GM12878 (cell line): ENCODE data around the gene VCAM1. TPM values are rescaled to one million over a fixed set of nuclear protein-coding genes. Genes with fewer than 3 reads are reported as not detected.

Source experiments
- ATAC-seq: fragments of 200-7000 bp; cut with Tn5 transposase; 3 replicates; pipeline ENCODE4 v1.9.1; 2020; ENCODE audit warnings: mild to moderate bottlenecking, moderate library complexity
- BruUV-seq: library from RNA; stranded (reverse); fragments of 400-500 nt; replicated peaks from 2 replicates; lab custom pipeline; 2021; lab: Mats Ljungman, UMichigan
- CTCF ChIA-PET: fragments of 300-600 bp; sonication (Branson Sonifier 250); formaldehyde crosslinking; extraction: SDS; loops from one replicate; lab custom pipeline; 2021; ENCODE audit warnings: inconsistent platforms; lab: Yijun Ruan, JAX
- POLR2A ChIA-PET: fragments of 350-600 bp; formaldehyde crosslinking; extraction: SDS; loops from one replicate; lab custom pipeline; 2021; ENCODE audit warnings: inconsistent platforms; lab: Charles Lee
- RAD21 ChIA-PET: fragments of 300-600 bp; sonication (Branson Sonifier 250); formaldehyde crosslinking; loops from one replicate; lab custom pipeline; 2023; ENCODE audit warnings: antibody characterized with exemption; ENCODE audit not compliant: unreplicated experiment; lab: Charles Lee
- SMC1A ChIA-PET: fragments of 300-600 bp; sonication (Branson Sonifier 250); formaldehyde crosslinking; loops from one replicate; lab custom pipeline; 2023; ENCODE audit not compliant: unreplicated experiment, uncharacterized antibody; lab: Charles Lee
- DNase-seq: peaks from one replicate; pipeline ENCODE4 v3.0.0-alpha.2; 2011; ENCODE audit warnings: low read depth, low spot score
- FAIRE-seq: peaks from 3 replicates; lab custom pipeline; 2011; peaks lifted over from hg19 to GRCh38; lab: Jason Lieb, UNC
- H2AFZ ChIP-seq: 2 replicates; pipeline ENCODE4 v1.6.0; 2011; ENCODE audit warnings: low read depth, low read length, control low read depth; ENCODE audit not compliant: control insufficient read depth
- H3K27ac ChIP-seq: 2 replicates; pipeline ENCODE4 v1.5.1; 2011; ENCODE audit warnings: control low read depth; ENCODE audit not compliant: control insufficient read depth, insufficient read depth
- H3K27me3 ChIP-seq, 2 experiments: replicated peaks in 1 of 2; 2 replicates each; pipeline versions ENCODE4 v1.6.0 to v1.6.1; 2011; ENCODE audit warnings: low read length in 1 of 2; ENCODE audit not compliant: control insufficient read depth in 2 of 2, insufficient read depth in 2 of 2
- H3K36me3 ChIP-seq, 2 experiments: 2 replicates each; pipeline ENCODE4 v1.5.1; 2011; ENCODE audit warnings: low read length in 1 of 2; ENCODE audit not compliant: control insufficient read depth in 2 of 2, insufficient read depth in 2 of 2
- H3K4me1 ChIP-seq: 2 replicates; pipeline ENCODE4 v1.6.1; 2011; ENCODE audit warnings: mild to moderate bottlenecking, low read length, moderate library complexity, mixed read lengths; ENCODE audit not compliant: control insufficient read depth, insufficient read depth
- H3K4me2 ChIP-seq: 2 replicates; pipeline ENCODE4 v1.6.0; 2011; ENCODE audit warnings: control low read depth; ENCODE audit not compliant: control insufficient read depth, insufficient read depth
- H3K4me3 ChIP-seq: fragments of 200-600 bp; sonication (generic); 2 replicates; pipeline ENCODE4 v1.5.1; 2016
- H3K79me2 ChIP-seq: 2 replicates; pipeline ENCODE4 v1.6.0; 2011; ENCODE audit warnings: low read length; ENCODE audit not compliant: control insufficient read depth, insufficient read depth
- H3K9ac ChIP-seq: 2 replicates; pipeline ENCODE4 v1.8.0; 2011; ENCODE audit warnings: low read length, control low read depth, mixed read lengths; ENCODE audit not compliant: control insufficient read depth, insufficient read depth
- H3K9me3 ChIP-seq: replicated peaks from 3 replicates; pipeline ENCODE4 v1.5.1; 2011; ENCODE audit warnings: mild to moderate bottlenecking, low read length; ENCODE audit not compliant: control insufficient read depth, insufficient read depth
- H4K20me1 ChIP-seq: 2 replicates; pipeline ENCODE4 v1.6.0; 2011; ENCODE audit not compliant: control insufficient read depth, insufficient read depth
- ELK1 ChIP-seq: IDR thresholded peaks from 2 replicates; pipeline ENCODE4 v1.6.1; 2012; ENCODE audit warnings: low read depth, low read length, improper control_type of control experiment
- IRF4 ChIP-seq: IDR thresholded peaks from 2 replicates; pipeline ENCODE4 v1.6.1; 2011; ENCODE audit warnings: low read depth, low read length
- KDM1A ChIP-seq: fragments of 200-600 bp; sonication (generic); IDR thresholded peaks from 2 replicates; pipeline ENCODE4 v1.6.1; 2016; ENCODE audit warnings: borderline replicate concordance
- KLF5 ChIP-seq: fragments of 450-650 bp; IDR thresholded peaks from 2 replicates; pipeline ENCODE4 v1.6.1; 2014; ENCODE audit warnings: mild to moderate bottlenecking; ENCODE audit not compliant: partially characterized antibody
- NR2F1 ChIP-seq: fragments of 450-650 bp; conservative IDR thresholded peaks from 2 replicates; pipeline ENCODE4 v1.6.1; 2017; ENCODE audit warnings: mild to moderate bottlenecking
- SUPT20H ChIP-seq: IDR thresholded peaks from 2 replicates; pipeline ENCODE4 v1.6.1; 2011; ENCODE audit warnings: low read depth, mild to moderate bottlenecking, low read length, moderate library complexity, borderline replicate concordance; ENCODE audit not compliant: control insufficient read depth
- ZBTB40 ChIP-seq: fragments of 450-650 bp; IDR thresholded peaks from 2 replicates; pipeline ENCODE4 v1.6.1; 2016; ENCODE audit warnings: mild to moderate bottlenecking, moderate library complexity, borderline replicate concordance
- ZNF217 ChIP-seq: fragments of 450-650 bp; IDR thresholded peaks from 2 replicates; pipeline ENCODE4 v1.6.1; 2017; ENCODE audit warnings: antibody characterized with exemption, mild to moderate bottlenecking
- WGBS: methylation state at CpG from one replicate; pipeline ENCODE4 v1.1.6; 2016; ENCODE audit warnings: low lambda C conversion rate; ENCODE audit not compliant: insufficient replicate concordance, insufficient coverage; ENCODE audit errors: missing lambda C conversion rate; 5-methylcytosine and 5-hydroxymethylcytosine counted together
- in situ Hi-C: fragments of 300-500 bp; cut with MboI; formaldehyde crosslinking; loops from 9 replicates; pipeline ENCODE4 v1.14.3; 2018; ENCODE audit warnings: mixed read lengths
- intact Hi-C: fragments of 100-400 bp; cut with micrococcal nuclease; formaldehyde crosslinking; loops from one replicate; pipeline ENCODE4 v1.14.2; 2022; ENCODE audit not compliant: unreplicated experiment
- polyA plus RNA-seq, 11 experiments: library from polyadenylated mRNA; depleted of rRNA in 4 of 11; unstranded in 6 of 11; stranded (reverse) in 5 of 11; fragments of >200 nt; fragmentation: Nextera tagmentation in 4 of 11; fragmentation: Illumina TruSeq in 1 of 11; extraction: Ambion mirVana in 4 of 11; extraction: Trizol in 1 of 11; gene quantifications; 1 replicate in 1 of 11; 2 replicates in 10 of 11; pipeline versions ENCODE4 v1.2.1 to v1.2.3, GENCODE V29; 2011 to 2016; ENCODE audit warnings: inconsistent platforms in 2 of 11, missing spikeins in 2 of 11, low read depth in 1 of 11
- total RNA-seq, 4 experiments: library from RNA; depleted of rRNA in 3 of 4; stranded (reverse); fragments of >200 nt in 3 of 4; fragmentation: Illumina TruSeq in 1 of 4; extraction: Trizol in 1 of 4; gene quantifications; 2 replicates each; pipeline versions ENCODE4 v1.2.1 to v1.2.3, GENCODE V29; 2013 to 2021
- TF ChIP-seq, protein P1 (sequence below): IDR thresholded peaks from 2 replicates; pipeline ENCODE4 v1.6.1; 2012; ENCODE audit warnings: mild to moderate bottlenecking, low read depth, low read length
- TF ChIP-seq, protein P2 (sequence below): IDR thresholded peaks from 2 replicates; pipeline ENCODE4 v1.6.1; 2011; ENCODE audit warnings: low read depth, low read length, improper control_type of control experiment, borderline replicate concordance

Gene VCAM1
- total and polyA plus RNA-seq, 10 of the 15 experiments (the other 5 are each of a cell fraction or from before 2014, with no cell fraction given) = 5.0 to 13.6 (median 7.4) TPM

GRCh38 chr1:100699744-100700143 lies 19.8 kb upstream of the VCAM1 start (continued):
- TF ChIP-seq, protein P1, sequence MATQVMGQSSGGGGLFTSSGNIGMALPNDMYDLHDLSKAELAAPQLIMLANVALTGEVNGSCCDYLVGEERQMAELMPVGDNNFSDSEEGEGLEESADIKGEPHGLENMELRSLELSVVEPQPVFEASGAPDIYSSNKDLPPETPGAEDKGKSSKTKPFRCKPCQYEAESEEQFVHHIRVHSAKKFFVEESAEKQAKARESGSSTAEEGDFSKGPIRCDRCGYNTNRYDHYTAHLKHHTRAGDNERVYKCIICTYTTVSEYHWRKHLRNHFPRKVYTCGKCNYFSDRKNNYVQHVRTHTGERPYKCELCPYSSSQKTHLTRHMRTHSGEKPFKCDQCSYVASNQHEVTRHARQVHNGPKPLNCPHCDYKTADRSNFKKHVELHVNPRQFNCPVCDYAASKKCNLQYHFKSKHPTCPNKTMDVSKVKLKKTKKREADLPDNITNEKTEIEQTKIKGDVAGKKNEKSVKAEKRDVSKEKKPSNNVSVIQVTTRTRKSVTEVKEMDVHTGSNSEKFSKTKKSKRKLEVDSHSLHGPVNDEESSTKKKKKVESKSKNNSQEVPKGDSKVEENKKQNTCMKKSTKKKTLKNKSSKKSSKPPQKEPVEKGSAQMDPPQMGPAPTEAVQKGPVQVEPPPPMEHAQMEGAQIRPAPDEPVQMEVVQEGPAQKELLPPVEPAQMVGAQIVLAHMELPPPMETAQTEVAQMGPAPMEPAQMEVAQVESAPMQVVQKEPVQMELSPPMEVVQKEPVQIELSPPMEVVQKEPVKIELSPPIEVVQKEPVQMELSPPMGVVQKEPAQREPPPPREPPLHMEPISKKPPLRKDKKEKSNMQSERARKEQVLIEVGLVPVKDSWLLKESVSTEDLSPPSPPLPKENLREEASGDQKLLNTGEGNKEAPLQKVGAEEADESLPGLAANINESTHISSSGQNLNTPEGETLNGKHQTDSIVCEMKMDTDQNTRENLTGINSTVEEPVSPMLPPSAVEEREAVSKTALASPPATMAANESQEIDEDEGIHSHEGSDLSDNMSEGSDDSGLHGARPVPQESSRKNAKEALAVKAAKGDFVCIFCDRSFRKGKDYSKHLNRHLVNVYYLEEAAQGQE = no peak
- TF ChIP-seq, protein P2, sequence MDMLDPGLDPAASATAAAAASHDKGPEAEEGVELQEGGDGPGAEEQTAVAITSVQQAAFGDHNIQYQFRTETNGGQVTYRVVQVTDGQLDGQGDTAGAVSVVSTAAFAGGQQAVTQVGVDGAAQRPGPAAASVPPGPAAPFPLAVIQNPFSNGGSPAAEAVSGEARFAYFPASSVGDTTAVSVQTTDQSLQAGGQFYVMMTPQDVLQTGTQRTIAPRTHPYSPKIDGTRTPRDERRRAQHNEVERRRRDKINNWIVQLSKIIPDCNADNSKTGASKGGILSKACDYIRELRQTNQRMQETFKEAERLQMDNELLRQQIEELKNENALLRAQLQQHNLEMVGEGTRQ = no peak
- TF ChIP-seq ELK1 = no peak
- TF ChIP-seq, all 136 proteins: peak for 0

DNA sequence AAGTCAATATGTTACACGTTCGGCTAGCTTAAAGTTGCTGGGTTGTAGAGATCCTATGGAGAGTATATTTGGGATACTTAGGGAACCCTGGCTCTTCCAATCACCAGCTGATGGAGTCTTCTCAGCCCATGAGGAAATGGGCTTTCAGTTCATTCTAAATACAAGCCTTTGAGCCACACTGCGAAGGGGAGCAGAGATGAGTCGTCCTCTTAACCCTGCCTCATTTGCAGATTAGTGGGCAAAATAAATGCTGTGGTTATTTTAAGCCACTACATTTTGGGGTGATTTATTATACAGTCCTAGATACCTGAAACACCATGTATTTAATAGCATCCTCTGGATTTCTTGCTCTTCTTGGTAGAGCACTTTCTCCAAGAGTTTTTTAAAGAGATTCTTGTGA lies 19.0 kb upstream of the VCAM1 start:
- Histone ChIP-seq H3K27me3 (0 out of 4 replicates have a peak, but pooled peaks cover 0 to 3% of the 10 kb centered on the region in 2 experiments), H3K27ac (no peak overlapping the region), H3K9me3 (no peaks in the 10 kb centered on the region), H3K4me1 (no peaks in the 10 kb centered on the region), H3K36me3 (no peaks in the 10 kb centered on the region), H4K20me1 (no peaks in the 10 kb centered on the region), H3K79me2 (no peaks in the 10 kb centered on the region), H2AFZ (no peak overlapping the region), H3K9ac (no peak overlapping the region), H3K4me2 (no peak overlapping the region), H3K4me3 (no peak overlapping the region)
- 54% methylated on average over 4 of the region's 4 CpGs for WGBS
- ChIA-PET SMC1A (interaction anchor here (0.6 kb wide), 1 partner anchor 90 kb away, joined by 4 read pairs; no protein-coding TSS in a partner anchor), RAD21 (no interaction called here), CTCF (no interaction called here), POLR2A (no interaction called here)
- intact Hi-C loops (no loop called here), in situ Hi-C loops (no loop called here)
- no peak for FAIRE-seq
- ATAC-seq = no peak
- no peak for DNase-seq
- BruUV-seq = no TSS peak
- TF ChIP-seq SUPT20H (no peak), NR2F1 (no peak), ZBTB40 (no peak), IRF4 (no peak), KDM1A (no peak), KLF5 (no peak), ZNF217 (no peak)
